ENCODE results near the gene COMMD8.

The COMMD8 gene

GRCh38 chr4:47425628-47426027 lies 37.9 kb downstream of the COMMD8 start:
- TF ChIP-seq CTCF (IDR thresholded peaks at IDR 0.05; ENCODE audit: low read depth, low read length) = no peak
- H3K27ac ChIP-seq = no peak overlapping the region
- no peaks in the 10 kb centered on the region for H3K36me3 ChIP-seq
- H3K4me3 ChIP-seq (ENCODE audit: low read depth, low read length) = no peak overlapping the region
- no peak for DNase-seq
- no peaks in the 10 kb centered on the region for H3K9me3 ChIP-seq (ENCODE audit: severe bottlenecking)
- H3K27me3 ChIP-seq (ENCODE audit: insufficient read depth, low read depth, severe bottlenecking) = no peaks in the 10 kb centered on the region

GRCh38 chr4:47419296-47419695 lies 44.2 kb downstream of the COMMD8 start:
- Histone ChIP-seq H3K9me3 (ENCODE audit: severe bottlenecking) (no peaks in the 10 kb centered on the region), H3K4me3 (ENCODE audit: low read depth, low read length) (no peak overlapping the region), H3K27ac (no peak overlapping the region), H3K27me3 (ENCODE audit: insufficient read depth, low read depth, severe bottlenecking) (no peaks in the 10 kb centered on the region), H3K36me3 (no peaks in the 10 kb centered on the region)
- TF ChIP-seq CTCF (IDR thresholded peaks at IDR 0.05; ENCODE audit: low read depth, low read length) = no peak
- DNase-seq = no peak

- no peaks in the 10 kb centered on the region for H3K9me3 ChIP-seq (ENCODE audit: severe bottlenecking)
- no peaks in the 10 kb centered on the region for H3K27me3 ChIP-seq (ENCODE audit: insufficient read depth, low read depth, severe bottlenecking)
- no peak for DNase-seq
- H3K27ac ChIP-seq = no peak overlapping the region
- no peak for TF ChIP-seq CTCF (IDR thresholded peaks at IDR 0.05; ENCODE audit: low read depth, low read length)
- H3K36me3 ChIP-seq = no peaks in the 10 kb centered on the region
- no peak overlapping the region for H3K4me3 ChIP-seq (ENCODE audit: low read depth, low read length)
Observed at GRCh38 chr4:47418147-47418546, 45.4 kb downstream of the COMMD8 start.

- H3K9me3 ChIP-seq (ENCODE audit: severe bottlenecking) = no peaks in the 10 kb centered on the region
- no peak for DNase-seq
- no peaks in the 10 kb centered on the region for H3K27me3 ChIP-seq (ENCODE audit: insufficient read depth, low read depth, severe bottlenecking)
- no peak overlapping the region for H3K4me3 ChIP-seq (ENCODE audit: low read depth, low read length)
- TF ChIP-seq CTCF (IDR thresholded peaks at IDR 0.05; ENCODE audit: low read depth, low read length) = no peak
- no peaks in the 10 kb centered on the region for H3K36me3 ChIP-seq
- H3K27ac ChIP-seq = no peak overlapping the region
Observed at GRCh38 chr4:47415719-47416118, 47.8 kb downstream of the COMMD8 start.

- Histone ChIP-seq H3K27me3 (ENCODE audit: insufficient read depth, low read depth, severe bottlenecking) (no peaks in the 10 kb centered on the region), H3K36me3 (no peaks in the 10 kb centered on the region), H3K9me3 (ENCODE audit: severe bottlenecking) (no peaks in the 10 kb centered on the region), H3K4me3 (ENCODE audit: low read depth, low read length) (no peak overlapping the region), H3K27ac (no peak overlapping the region)
- no peak for TF ChIP-seq CTCF (IDR thresholded peaks at IDR 0.05; ENCODE audit: low read depth, low read length)
- DNase-seq = no peak
Observed at GRCh38 chr4:47413521-47413920, 50.0 kb downstream of the COMMD8 start.

GRCh38 chr4:47410271-47410670 lies 53.2 kb downstream of the COMMD8 start:
- no peak for DNase-seq
- no peak for TF ChIP-seq CTCF (IDR thresholded peaks at IDR 0.05; ENCODE audit: low read depth, low read length)
- no peak overlapping the region for H3K27ac ChIP-seq

More at GRCh38 chr4:47410271-47410670, 53.2 kb downstream of the COMMD8 start:
- Histone ChIP-seq H3K4me3 (ENCODE audit: low read depth, low read length) (no peak overlapping the region), H3K36me3 (no peaks in the 10 kb centered on the region), H3K27me3 (ENCODE audit: insufficient read depth, low read depth, severe bottlenecking) (no peaks in the 10 kb centered on the region), H3K9me3 (ENCODE audit: severe bottlenecking) (no peaks in the 10 kb centered on the region)
